Neural progenitor cell (in vitro differentiated cells): ENCODE measurements around the gene OR2AG2. TPM values are rescaled to one million over a fixed set of nuclear protein-coding genes. Genes with fewer than 3 reads are reported as not detected.

Experiments used
- total RNA-seq: library from RNA; depleted of rRNA; stranded (reverse); fragments of >200 nt; gene quantifications from 2 replicates; pipeline ENCODE4 v1.2.3, GENCODE V29; 2015; ENCODE audit warnings: low replicate concordance

Gene OR2AG2
- total RNA-seq, 1 donor from 2014 or later: 0.36 TPM

Other genes with a start within 250 kb of the OR2AG2 start
- 12.3 and 16.0 TPM in 2 replicates for gene RRP8, start 168.4 kb downstream of the OR2AG2 start, total RNA-seq
- gene ILK, start 168.2 kb downstream of the OR2AG2 start, total RNA-seq: 85.6 and 98.7 TPM in 2 replicates
- 34.1 and 58.0 TPM in 2 replicates for gene TAF10, start 159.8 kb downstream of the OR2AG2 start, total RNA-seq
- 9.9 and 28.8 TPM in 2 replicates for gene TPP1, start 152.6 kb downstream of the OR2AG2 start, total RNA-seq
- 4.5 and 9.0 TPM in 2 replicates for gene DCHS1, start 116.2 kb downstream of the OR2AG2 start, total RNA-seq
- 24.3 and 30.9 TPM in 2 replicates for gene MRPL17, start 88.6 kb downstream of the OR2AG2 start, total RNA-seq
- not detected in 2 replicates for gene OR2AG1, start 11.0 kb upstream of the OR2AG2 start, total RNA-seq
- gene OR6A2, start 27.7 kb upstream of the OR2AG2 start, total RNA-seq: 0.36 and 0.50 TPM in 2 replicates
- gene OR10A5, start 73.7 kb upstream of the OR2AG2 start, total RNA-seq: not detected in 2 replicates
- not detected in 2 replicates for gene OR10A2, start 91.1 kb upstream of the OR2AG2 start, total RNA-seq
- gene OR10A4, start 104.6 kb upstream of the OR2AG2 start, total RNA-seq: not detected in 2 replicates
- 0.56 TPM in 1 of 2 replicates, not detected in the other for gene OR2D2, start 120.5 kb upstream of the OR2AG2 start, total RNA-seq
- not detected in 2 replicates for gene OR2D3, start 149.0 kb upstream of the OR2AG2 start, total RNA-seq
- 14.8 and 20.1 TPM in 2 replicates for gene ZNF215, start 154.4 kb upstream of the OR2AG2 start, total RNA-seq
- gene ZNF214, start 248.4 kb upstream of the OR2AG2 start, total RNA-seq: 13.2 and 19.6 TPM in 2 replicates
- gene NLRP14, start 248.5 kb upstream of the OR2AG2 start, total RNA-seq: 1.3 and 1.8 TPM in 2 replicates